WTC11 (cell line): ENCODE data around the gene PPEF2.

Experiments
- CTCF ChIP-seq: fragments of 200-600 bp; IDR thresholded peaks from 2 replicates; pipeline ENCODE4 v1.8.0; 2022; ENCODE audit warnings: antibody characterized with exemption
- JAZF1 ChIP-seq: fragments of 250-450 bp; sonication (Bioruptor Pico); IDR thresholded peaks from 2 replicates; pipeline ENCODE4 v1.9.0; 2021; ENCODE audit warnings: moderate library complexity, mild to moderate bottlenecking, inconsistent platforms
- MXD4 ChIP-seq: fragments of 250-450 bp; sonication (Bioruptor Pico); IDR thresholded peaks from 2 replicates; pipeline ENCODE4 v1.8.0; 2021; ENCODE audit warnings: mild to moderate bottlenecking, moderate library complexity, borderline replicate concordance
- SP1 ChIP-seq: sonication (generic); formaldehyde crosslinking; conservative IDR thresholded peaks from 2 replicates; pipeline ENCODE4 v1.8.1; 2022; ENCODE audit warnings: missing genetic modification reagents
- ZNF232 ChIP-seq: sonication (generic); formaldehyde crosslinking; IDR thresholded peaks from 2 replicates; pipeline ENCODE4 v1.8.0; 2022; ENCODE audit warnings: mild to moderate bottlenecking, missing genetic modification reagents
- ZNF532 ChIP-seq: fragments of 250-450 bp; sonication (Bioruptor Pico); IDR thresholded peaks from 2 replicates; pipeline ENCODE4 v1.9.0; 2021; ENCODE audit warnings: mild to moderate bottlenecking, borderline replicate concordance
- TF ChIP-seq, protein P1 (sequence below): sonication (generic); formaldehyde crosslinking; conservative IDR thresholded peaks from 2 replicates; pipeline ENCODE4 v1.8.1; 2023; ENCODE audit warnings: mild to moderate bottlenecking, low read depth, missing genetic modification reagents, moderate library complexity
- TF ChIP-seq, protein P2 (sequence below): sonication (generic); formaldehyde crosslinking; IDR thresholded peaks from 2 replicates; pipeline ENCODE4 v1.8.1; 2022; ENCODE audit warnings: low read depth, mild to moderate bottlenecking, moderate library complexity, missing genetic modification reagents, borderline replicate concordance
- TF ChIP-seq, protein P3 (sequence below): sonication (generic); formaldehyde crosslinking; IDR thresholded peaks from 2 replicates; pipeline ENCODE4 v1.8.0; 2022; ENCODE audit warnings: mild to moderate bottlenecking, missing genetic modification reagents

DNA sequence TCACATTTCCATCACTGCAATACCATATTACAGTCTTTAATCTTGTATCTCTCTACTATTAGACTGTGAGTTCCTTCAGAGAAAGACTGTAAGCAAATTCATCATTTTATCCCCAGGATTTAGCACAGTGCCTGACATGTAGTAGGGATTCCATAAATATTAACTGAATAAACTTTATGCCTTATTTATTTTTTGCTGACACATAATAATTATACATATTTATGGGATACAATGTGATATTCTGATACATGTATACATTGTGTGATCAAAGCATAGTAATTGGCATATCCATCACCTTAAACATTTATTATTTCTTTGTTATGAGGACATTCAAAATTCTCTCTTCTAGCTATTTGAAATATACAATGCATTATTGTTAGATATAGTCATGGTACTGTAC lies 3.7 kb downstream of the PPEF2 start:
- no peak for TF ChIP-seq ZNF232 (CRISPR knock-in tag)
- no peak for TF ChIP-seq SP1 (CRISPR knock-in tag)
- no peak for TF ChIP-seq CTCF
- TF ChIP-seq, protein P1, sequence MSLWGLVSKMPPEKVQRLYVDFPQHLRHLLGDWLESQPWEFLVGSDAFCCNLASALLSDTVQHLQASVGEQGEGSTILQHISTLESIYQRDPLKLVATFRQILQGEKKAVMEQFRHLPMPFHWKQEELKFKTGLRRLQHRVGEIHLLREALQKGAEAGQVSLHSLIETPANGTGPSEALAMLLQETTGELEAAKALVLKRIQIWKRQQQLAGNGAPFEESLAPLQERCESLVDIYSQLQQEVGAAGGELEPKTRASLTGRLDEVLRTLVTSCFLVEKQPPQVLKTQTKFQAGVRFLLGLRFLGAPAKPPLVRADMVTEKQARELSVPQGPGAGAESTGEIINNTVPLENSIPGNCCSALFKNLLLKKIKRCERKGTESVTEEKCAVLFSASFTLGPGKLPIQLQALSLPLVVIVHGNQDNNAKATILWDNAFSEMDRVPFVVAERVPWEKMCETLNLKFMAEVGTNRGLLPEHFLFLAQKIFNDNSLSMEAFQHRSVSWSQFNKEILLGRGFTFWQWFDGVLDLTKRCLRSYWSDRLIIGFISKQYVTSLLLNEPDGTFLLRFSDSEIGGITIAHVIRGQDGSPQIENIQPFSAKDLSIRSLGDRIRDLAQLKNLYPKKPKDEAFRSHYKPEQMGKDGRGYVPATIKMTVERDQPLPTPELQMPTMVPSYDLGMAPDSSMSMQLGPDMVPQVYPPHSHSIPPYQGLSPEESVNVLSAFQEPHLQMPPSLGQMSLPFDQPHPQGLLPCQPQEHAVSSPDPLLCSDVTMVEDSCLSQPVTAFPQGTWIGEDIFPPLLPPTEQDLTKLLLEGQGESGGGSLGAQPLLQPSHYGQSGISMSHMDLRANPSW (CRISPR knock-in tag), result no peak
- TF ChIP-seq, protein P2, sequence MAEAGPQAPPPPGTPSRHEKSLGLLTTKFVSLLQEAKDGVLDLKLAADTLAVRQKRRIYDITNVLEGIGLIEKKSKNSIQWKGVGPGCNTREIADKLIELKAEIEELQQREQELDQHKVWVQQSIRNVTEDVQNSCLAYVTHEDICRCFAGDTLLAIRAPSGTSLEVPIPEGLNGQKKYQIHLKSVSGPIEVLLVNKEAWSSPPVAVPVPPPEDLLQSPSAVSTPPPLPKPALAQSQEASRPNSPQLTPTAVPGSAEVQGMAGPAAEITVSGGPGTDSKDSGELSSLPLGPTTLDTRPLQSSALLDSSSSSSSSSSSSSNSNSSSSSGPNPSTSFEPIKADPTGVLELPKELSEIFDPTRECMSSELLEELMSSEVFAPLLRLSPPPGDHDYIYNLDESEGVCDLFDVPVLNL (CRISPR knock-in tag), result no peak
- TF ChIP-seq, protein P3, sequence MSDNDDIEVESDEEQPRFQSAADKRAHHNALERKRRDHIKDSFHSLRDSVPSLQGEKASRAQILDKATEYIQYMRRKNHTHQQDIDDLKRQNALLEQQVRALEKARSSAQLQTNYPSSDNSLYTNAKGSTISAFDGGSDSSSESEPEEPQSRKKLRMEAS (CRISPR knock-in tag), result no peak
- TF ChIP-seq JAZF1 (CRISPR knock-in tag), result no peak
- TF ChIP-seq MXD4 (CRISPR knock-in tag), result no peak
- TF ChIP-seq ZNF532 (CRISPR knock-in tag), result no peak
